Measurements from ENCODE around the gene GRIK3. TPM values are rescaled to one million over a fixed set of nuclear protein-coding genes. Genes with fewer than 3 reads are reported as not detected.

GRIK3 gene
- total RNA-seq, 1 experiment from 2014 or later, result 5.5 TPM

- POLR2A ChIA-PET, result no interaction called here
- ATAC-seq, result no peak
- no peak overlapping the region for H3K27ac Mint-ChIP-seq
- H3K27me3 Mint-ChIP-seq (ENCODE audit: low read depth), result peaks cover 6% of the 10 kb centered on the region
- TF ChIP-seq FOXK1 (CRISPR knock-in tag; IDR thresholded peaks at IDR 0.05), result no peak
- H3K9me3 Mint-ChIP-seq, result peaks cover 32% of the 10 kb centered on the region
- H3K4me3 Mint-ChIP-seq, result no peak overlapping the region
- peaks cover 16% of the 10 kb centered on the region for H3K4me1 Mint-ChIP-seq
- H3K36me3 Mint-ChIP-seq, result peaks cover 25% of the 10 kb centered on the region
- no peak for DNase-seq (ENCODE audit: low spot score)
- CTCF ChIA-PET, result interaction anchor here (1.2 to 1.8 kb wide), 3 partner anchors 40 to 337 kb away, joined by 3 to 7 read pairs (median 5); no protein-coding TSS in a partner anchor
Observed at GRCh38 chr1:36913016-36913415, 121.3 kb downstream of the GRIK3 start.

- Mint-ChIP-seq H3K9me3 (peaks cover 30% of the 10 kb centered on the region), H3K27me3 (ENCODE audit: low read depth) (peaks cover 6% of the 10 kb centered on the region), H3K4me3 (no peak overlapping the region), H3K27ac (no peak overlapping the region), H3K4me1 (peaks cover 16% of the 10 kb centered on the region), H3K36me3 (peaks cover 23% of the 10 kb centered on the region)
- ChIA-PET POLR2A (no interaction called here), CTCF (interaction anchor here (0.7 to 1.8 kb wide), 3 partner anchors 41 to 336 kb away, joined by 3 to 5 read pairs (median 3); no protein-coding TSS in a partner anchor)
- no peak for DNase-seq (ENCODE audit: low spot score)
- TF ChIP-seq ZNF219 (CRISPR knock-in tag; IDR thresholded peaks at IDR 0.05; ENCODE audit: borderline replicate concordance) (no peak), AFF4 (CRISPR knock-in tag; IDR thresholded peaks at IDR 0.05; ENCODE audit: borderline replicate concordance) (no peak), GABPB1 (CRISPR knock-in tag; IDR thresholded peaks at IDR 0.05) (no peak), ATF6 (CRISPR knock-in tag; IDR thresholded peaks at IDR 0.05) (no peak), FOXJ3 (CRISPR knock-in tag; IDR thresholded peaks at IDR 0.05; ENCODE audit: borderline replicate concordance) (no peak), ZNF396 (CRISPR knock-in tag; IDR thresholded peaks at IDR 0.05; ENCODE audit: borderline replicate concordance) (no peak), E2F4 (CRISPR knock-in tag; IDR thresholded peaks at IDR 0.05; ENCODE audit: borderline replicate concordance, low read depth) (no peak), PREB (CRISPR knock-in tag; IDR thresholded peaks at IDR 0.05; ENCODE audit: borderline replicate concordance) (no peak), ATF3 (CRISPR knock-in tag; conservative IDR thresholded peaks at IDR 0.05) (no peak)
- ATAC-seq, result no peak
Observed at GRCh38 chr1:36912365-36912865, 121.9 kb downstream of the GRIK3 start.

- DNase-seq (ENCODE audit: low spot score) (no peak), ATAC-seq (no peak)
- Mint-ChIP-seq H3K36me3 (peaks cover 17% of the 10 kb centered on the region), H3K4me1 (peaks cover 16% of the 10 kb centered on the region), H3K27me3 (ENCODE audit: low read depth) (peaks cover 6% of the 10 kb centered on the region), H3K9me3 (peaks cover 23% of the 10 kb centered on the region), H3K27ac (no peak overlapping the region), H3K4me3 (no peak overlapping the region)
- POLR2A ChIA-PET, result no interaction called here
- CTCF ChIA-PET, result interaction anchor here (0.8 to 1.3 kb wide), 3 partner anchors 42 to 336 kb away, joined by 3 to 4 read pairs (median 3); no protein-coding TSS in a partner anchor
- no peak for TF ChIP-seq GRHL2 (CRISPR knock-in tag; IDR thresholded peaks at IDR 0.05; ENCODE audit: insufficient replicate concordance, severe bottlenecking)
- no peak for TF ChIP-seq ZNF317 (CRISPR knock-in tag; IDR thresholded peaks at IDR 0.05; ENCODE audit: borderline replicate concordance, low read depth)
- TF ChIP-seq CBFB (CRISPR knock-in tag; IDR thresholded peaks at IDR 0.05; ENCODE audit: low read depth), result no peak
- TF ChIP-seq, protein P1, sequence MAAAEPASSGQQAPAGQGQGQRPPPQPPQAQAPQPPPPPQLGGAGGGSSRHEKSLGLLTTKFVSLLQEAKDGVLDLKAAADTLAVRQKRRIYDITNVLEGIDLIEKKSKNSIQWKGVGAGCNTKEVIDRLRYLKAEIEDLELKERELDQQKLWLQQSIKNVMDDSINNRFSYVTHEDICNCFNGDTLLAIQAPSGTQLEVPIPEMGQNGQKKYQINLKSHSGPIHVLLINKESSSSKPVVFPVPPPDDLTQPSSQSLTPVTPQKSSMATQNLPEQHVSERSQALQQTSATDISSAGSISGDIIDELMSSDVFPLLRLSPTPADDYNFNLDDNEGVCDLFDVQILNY (CRISPR knock-in tag; IDR thresholded peaks at IDR 0.05), result no peak
- no peak for TF ChIP-seq ZNF121 (CRISPR knock-in tag; IDR thresholded peaks at IDR 0.05)
- TF ChIP-seq ATF2 (CRISPR knock-in tag; IDR thresholded peaks at IDR 0.05; ENCODE audit: borderline replicate concordance, low read depth), result no peak
- TF ChIP-seq TCF7 (CRISPR knock-in tag; IDR thresholded peaks at IDR 0.05; ENCODE audit: low read depth), result no peak
Observed at GRCh38 chr1:36911561-36912364, 122.6 kb downstream of the GRIK3 start.

Measured in WTC11 (cell line).